Smooth muscle cell (in vitro differentiated cells): ENCODE results near the gene PRRT1. TPM values are rescaled to one million over a fixed set of nuclear protein-coding genes. Genes with fewer than 3 reads are reported as not detected.
A peak's percentile ranks its signal among the peaks of the same experiment; 100 is the strongest.

Source experiments
- DNase-seq: peaks from one replicate; lab custom pipeline; 2025; ENCODE audit not compliant: unreplicated experiment; lab: John Stamatoyannopoulos, UW
- H2AFZ ChIP-seq: fragments of 200-600 bp; sonication (generic); 2 replicates; pipeline ENCODE4 v1.6.0; 2016; ENCODE audit warnings: antibody characterized with exemption, low read depth, mild to moderate bottlenecking
- H3F3A ChIP-seq: fragments of 200-600 bp; sonication (generic); 2 replicates; pipeline ENCODE4 v1.6.0; 2017; ENCODE audit warnings: antibody characterized with exemption, low read depth
- H3K27ac ChIP-seq: fragments of 200-600 bp; sonication (generic); 2 replicates; pipeline ENCODE4 v1.5.1; 2016; ENCODE audit warnings: low read depth, mild to moderate bottlenecking
- H3K27me3 ChIP-seq: fragments of 200-600 bp; sonication (generic); 2 replicates; pipeline ENCODE4 v1.6.1; 2016; ENCODE audit warnings: low read depth, mild to moderate bottlenecking
- H3K36me3 ChIP-seq: fragments of 200-600 bp; sonication (generic); 2 replicates; pipeline ENCODE4 v1.5.1; 2016; ENCODE audit warnings: low read depth
- H3K4me1 ChIP-seq: fragments of 200-600 bp; sonication (generic); 2 replicates; pipeline ENCODE4 v1.5.1; 2016; ENCODE audit warnings: low read depth
- H3K4me2 ChIP-seq: fragments of 200-600 bp; sonication (generic); 2 replicates; pipeline ENCODE4 v1.6.0; 2016; ENCODE audit warnings: mild to moderate bottlenecking
- H3K4me3 ChIP-seq: fragments of 200-600 bp; sonication (generic); 2 replicates; pipeline ENCODE4 v1.5.1; 2016; ENCODE audit warnings: mild to moderate bottlenecking
- H3K79me2 ChIP-seq: fragments of 200-600 bp; sonication (generic); 2 replicates; pipeline ENCODE4 v1.6.0; 2016; ENCODE audit warnings: low read depth, mild to moderate bottlenecking
- H3K9ac ChIP-seq: fragments of 200-600 bp; sonication (generic); 2 replicates; pipeline ENCODE4 v1.6.0; 2016; ENCODE audit warnings: low read depth
- H3K9me3 ChIP-seq: fragments of 200-600 bp; sonication (generic); replicated peaks from 2 replicates; pipeline ENCODE4 v1.5.1; 2016; ENCODE audit warnings: low read depth
- H4K20me1 ChIP-seq: fragments of 200-600 bp; sonication (generic); 2 replicates; pipeline ENCODE4 v1.6.0; 2016; ENCODE audit warnings: low read depth
- WGBS: methylation state at CpG from one replicate; pipeline ENCODE4 v1.1.7; 2016; ENCODE audit warnings: low lambda C conversion rate; 5-methylcytosine and 5-hydroxymethylcytosine counted together
- polyA plus RNA-seq: library from polyadenylated mRNA; unstranded; fragments of >200 nt; fragmentation: Nextera tagmentation; extraction: Ambion mirVana; gene quantifications from 2 replicates; pipeline ENCODE4 v1.2.1, GENCODE V29; 2016
- total RNA-seq: library from RNA; depleted of rRNA; stranded (reverse); fragments of >200 nt; gene quantifications from 2 replicates; pipeline ENCODE4 v1.2.3, GENCODE V29; 2014
- TF ChIP-seq, protein P1 (sequence below): fragments of 200-600 bp; sonication (generic); IDR thresholded peaks from 2 replicates; pipeline ENCODE4 v1.5.1; 2017; ENCODE audit warnings: borderline replicate concordance, mild to moderate bottlenecking, antibody characterized with exemption; ENCODE audit not compliant: insufficient read depth, poor library complexity, severe bottlenecking

The PRRT1 gene
- total and polyA plus RNA-seq, 2 experiments from 2014 or later: 3.3 TPM; not detected in 1

DNA sequence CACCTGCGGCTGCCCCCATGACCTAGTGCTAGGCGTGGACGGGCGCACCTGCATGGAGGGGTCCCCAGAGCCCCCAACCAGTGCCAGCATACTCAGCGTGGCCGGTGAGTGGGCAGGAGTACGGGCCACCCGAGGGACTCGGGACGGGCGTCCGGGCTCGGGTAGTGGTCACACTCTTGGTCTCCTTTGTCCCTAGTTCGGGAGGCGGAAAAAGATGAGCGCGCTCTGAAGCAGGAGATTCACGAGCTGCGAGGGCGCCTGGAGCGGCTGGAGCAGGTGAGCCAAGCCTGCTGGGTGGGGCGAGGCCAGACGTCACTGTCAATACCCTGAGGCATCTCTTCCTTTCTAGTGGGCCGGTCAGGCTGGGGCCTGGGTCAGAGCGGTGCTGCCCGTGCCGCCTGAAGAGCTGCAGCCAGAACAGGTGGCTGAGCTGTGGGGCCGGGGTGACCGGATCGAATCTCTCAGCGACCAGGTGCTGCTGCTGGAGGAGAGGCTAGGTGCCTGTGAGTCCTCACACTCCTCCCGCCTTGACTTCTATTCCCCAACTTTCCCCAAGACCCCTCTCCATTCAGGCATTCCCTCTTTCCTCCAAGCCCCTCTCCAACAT is 15.5 kb upstream of the PRRT1 start:
- H3K4me1 ChIP-seq: no peaks in the 10 kb centered on the region
- H3K79me2 ChIP-seq: peaks cover 6% of the 10 kb centered on the region
- H3K4me3 ChIP-seq: no peak overlapping the region
- no peaks in the 10 kb centered on the region for H4K20me1 ChIP-seq
- no peak for DNase-seq
- no peak overlapping the region for H2AFZ ChIP-seq
- TF ChIP-seq, protein P1, sequence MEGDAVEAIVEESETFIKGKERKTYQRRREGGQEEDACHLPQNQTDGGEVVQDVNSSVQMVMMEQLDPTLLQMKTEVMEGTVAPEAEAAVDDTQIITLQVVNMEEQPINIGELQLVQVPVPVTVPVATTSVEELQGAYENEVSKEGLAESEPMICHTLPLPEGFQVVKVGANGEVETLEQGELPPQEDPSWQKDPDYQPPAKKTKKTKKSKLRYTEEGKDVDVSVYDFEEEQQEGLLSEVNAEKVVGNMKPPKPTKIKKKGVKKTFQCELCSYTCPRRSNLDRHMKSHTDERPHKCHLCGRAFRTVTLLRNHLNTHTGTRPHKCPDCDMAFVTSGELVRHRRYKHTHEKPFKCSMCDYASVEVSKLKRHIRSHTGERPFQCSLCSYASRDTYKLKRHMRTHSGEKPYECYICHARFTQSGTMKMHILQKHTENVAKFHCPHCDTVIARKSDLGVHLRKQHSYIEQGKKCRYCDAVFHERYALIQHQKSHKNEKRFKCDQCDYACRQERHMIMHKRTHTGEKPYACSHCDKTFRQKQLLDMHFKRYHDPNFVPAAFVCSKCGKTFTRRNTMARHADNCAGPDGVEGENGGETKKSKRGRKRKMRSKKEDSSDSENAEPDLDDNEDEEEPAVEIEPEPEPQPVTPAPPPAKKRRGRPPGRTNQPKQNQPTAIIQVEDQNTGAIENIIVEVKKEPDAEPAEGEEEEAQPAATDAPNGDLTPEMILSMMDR: no peak
- no peak overlapping the region for H3K4me2 ChIP-seq
- H3K27ac ChIP-seq: peak overlapping the region; percentile 12
- no peaks in the 10 kb centered on the region for H3K9me3 ChIP-seq
- peaks cover 8% of the 10 kb centered on the region for H3F3A ChIP-seq
- 87% methylated on average over 29 of the region's 32 CpGs for WGBS
- H3K36me3 ChIP-seq: no peaks in the 10 kb centered on the region
- H3K27me3 ChIP-seq: no peaks in the 10 kb centered on the region
- no peak overlapping the region for H3K9ac ChIP-seq

DNA sequence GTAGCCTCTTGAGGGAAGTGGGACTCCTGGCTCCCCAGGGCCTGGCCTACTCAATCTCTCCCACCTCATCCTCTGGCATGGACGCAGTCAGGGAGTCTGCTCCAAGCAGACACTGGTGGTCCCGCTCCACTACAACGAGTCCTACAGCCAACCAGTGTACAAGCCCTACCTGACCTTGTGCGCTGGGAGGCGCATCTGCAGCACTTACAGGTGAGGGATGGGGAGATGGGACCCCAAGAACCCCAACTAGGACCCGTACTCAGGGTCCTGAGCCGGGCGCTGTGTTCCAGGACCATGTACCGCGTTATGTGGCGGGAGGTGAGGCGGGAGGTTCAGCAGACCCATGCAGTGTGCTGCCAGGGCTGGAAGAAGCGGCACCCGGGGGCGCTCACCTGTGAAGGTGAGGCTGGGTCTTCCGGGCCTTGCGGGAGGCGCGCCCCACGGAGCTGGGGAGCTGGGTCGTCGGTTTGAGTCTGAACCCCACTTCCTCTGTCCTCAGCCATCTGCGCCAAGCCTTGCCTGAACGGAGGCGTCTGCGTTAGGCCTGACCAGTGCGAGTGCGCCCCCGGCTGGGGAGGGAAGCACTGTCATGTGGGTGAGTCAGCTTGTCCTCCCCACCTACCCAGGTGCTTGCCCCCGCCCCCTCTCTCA is 14.8 kb upstream of the PRRT1 start:
- no peak for DNase-seq
- H4K20me1 ChIP-seq: no peaks in the 10 kb centered on the region
- no peaks in the 10 kb centered on the region for H3K9me3 ChIP-seq
- no peaks in the 10 kb centered on the region for H3K79me2 ChIP-seq
- H3K4me1 ChIP-seq: no peaks in the 10 kb centered on the region
- H3K36me3 ChIP-seq: no peaks in the 10 kb centered on the region
- H3K27ac ChIP-seq: no peak overlapping the region
- TF ChIP-seq, protein P1: no peak
- no peak overlapping the region for H3K4me3 ChIP-seq
- H2AFZ ChIP-seq: no peak overlapping the region
- no peak overlapping the region for H3K9ac ChIP-seq
- H3K4me2 ChIP-seq: no peak overlapping the region
- H3F3A ChIP-seq: peaks cover 8% of the 10 kb centered on the region
- 89% methylated on average over 30 of the region's 30 CpGs for WGBS
- no peaks in the 10 kb centered on the region for H3K27me3 ChIP-seq

- no peak for DNase-seq
- H3K9me3 ChIP-seq: no peaks in the 10 kb centered on the region
- H3K79me2 ChIP-seq: no peaks in the 10 kb centered on the region
- no peaks in the 10 kb centered on the region for H3K4me1 ChIP-seq
- H3K9ac ChIP-seq: no peak within 1 kb of the TSS
- peaks cover 8% of the 10 kb centered on the region for H3F3A ChIP-seq
- H3K4me2 ChIP-seq: no peak within 1 kb of the TSS
- H4K20me1 ChIP-seq: no peaks in the 10 kb centered on the region
- no peak within 1 kb of the TSS for H2AFZ ChIP-seq
- H3K27ac ChIP-seq: no peak within 1 kb of the TSS
- H3K36me3 ChIP-seq: no peaks in the 10 kb centered on the region
- TF ChIP-seq, protein P1: no peak
- H3K4me3 ChIP-seq: no peak within 1 kb of the TSS
- H3K27me3 ChIP-seq: no peaks in the 10 kb centered on the region
Observed at GRCh38 chr6:32164295-32164694, 12.6 kb upstream of the PRRT1 start, which contains the start of gene EGFL8. Gene EGFL8 (plus strand): TSS chr6:32164595. CDS start chr6:32166166, 1,571 bp downstream.
